ENCODE measurements around the gene TMEM213. TPM values are rescaled to one million over a fixed set of nuclear protein-coding genes. Genes with fewer than 3 reads are reported as not detected.

TMEM213 gene
- total and polyA plus RNA-seq, 2 of the 8 experiments (the other 6 are each of a cell fraction or from before 2014, with no cell fraction given), result 0.21 to 0.67 TPM

- H3K14ac ChIP-seq (ENCODE audit: insufficient read length), result no peak overlapping the region
- no peak overlapping the region for H2BK15ac ChIP-seq (ENCODE audit: low read length)
- no peak overlapping the region for H4K8ac ChIP-seq (ENCODE audit: extremely low read depth, insufficient read depth, low read length)
- H4K5ac ChIP-seq (ENCODE audit: insufficient read length, low read depth, low read length), result no peak overlapping the region
- H3K4me3 ChIP-seq (ENCODE audit: extremely low read depth in 1 of 4, insufficient read depth in 2 of 4, low read depth in 3 of 4, low read length in 4 of 4), result no peak overlapping the region
- DNase-seq (ENCODE audit: low read depth in 1 of 2, low spot score in 2 of 2) (no peak), FAIRE-seq (no peak)
- H3K4ac ChIP-seq (replicated peaks; ENCODE audit: insufficient read length, low read depth, low read length), result no peak overlapping the region
- H3K27ac ChIP-seq (ENCODE audit: low read depth, low read length), result no peak overlapping the region
- CTCF ChIA-PET (ENCODE audit: partially characterized antibody), result no interaction called here
- no peak overlapping the region for H2BK12ac ChIP-seq (ENCODE audit: low read depth, low read length)
- no peaks in the 10 kb centered on the region for H3K79me1 ChIP-seq (ENCODE audit: low read depth, low read length)
- no peaks in the 10 kb centered on the region for H3K23me2 ChIP-seq (ENCODE audit: low read depth, low read length)
- no peak overlapping the region for H3K9ac ChIP-seq (replicated peaks in 1 of 4; ENCODE audit: extremely low read depth in 1 of 4, low read depth in 3 of 4, low read length in 3 of 4)
- no peak overlapping the region for H2BK120ac ChIP-seq (replicated peaks; ENCODE audit: low read depth, low read length)
- H3K27me3 ChIP-seq (replicated peaks in 1 of 4; ENCODE audit: control insufficient read depth in 3 of 4, extremely low read depth in 1 of 4, insufficient read depth in 3 of 4, low read length in 3 of 4), result no peaks in the 10 kb centered on the region
- H4K20me1 ChIP-seq (replicated peaks in 1 of 2; ENCODE audit: control insufficient read depth in 1 of 2, insufficient read depth in 2 of 2, low read length in 2 of 2), result no peaks in the 10 kb centered on the region
- no peak overlapping the region for H3K18ac ChIP-seq (ENCODE audit: extremely low read depth, low read length)
- WGBS, 2 experiments (ENCODE audit: extremely low coverage in 1 of 2, insufficient coverage in 1 of 2, insufficient read length in 1 of 2, insufficient replicate concordance in 2 of 2, low coverage in 1 of 2, low lambda C conversion rate in 2 of 2, missing lambda C conversion rate in 1 of 2), result 98% methylated on average over 2 of the region's 2 CpGs; no CpG with 5 or more reads in 1 of the 2 experiments
- H3K4me2 ChIP-seq (ENCODE audit: insufficient read depth in 1 of 2, low read depth in 2 of 2, low read length in 2 of 2), result no peak overlapping the region
- H2BK20ac ChIP-seq (ENCODE audit: low read length), result no peak overlapping the region
- H3K56ac ChIP-seq (replicated peaks; ENCODE audit: insufficient read length, low read depth, low read length), result no peak overlapping the region
- no peak overlapping the region for H3K23ac ChIP-seq (ENCODE audit: insufficient read length)
- POLR2A ChIA-PET (ENCODE audit: partially characterized antibody), result interaction anchor here (0.7 kb wide), 1 partner anchor 71 kb away, joined by 3 read pairs; no protein-coding TSS in a partner anchor
- no peak overlapping the region for H2AFZ ChIP-seq (ENCODE audit: low read length)
- no peak overlapping the region for H2AK5ac ChIP-seq (ENCODE audit: low read depth, low read length)
- no peaks in the 10 kb centered on the region for H3K79me2 ChIP-seq (ENCODE audit: control insufficient read depth in 1 of 2, insufficient read depth in 2 of 2, low read length in 2 of 2)
- no peaks in the 10 kb centered on the region for H3K4me1 ChIP-seq (replicated peaks in 1 of 4; ENCODE audit: control insufficient read depth in 3 of 4, insufficient read depth in 4 of 4, low read length in 3 of 4)
- no peaks in the 10 kb centered on the region for H3K36me3 ChIP-seq (ENCODE audit: control insufficient read depth in 2 of 4, insufficient read depth in 4 of 4, low read length in 3 of 4)
- no peaks in the 10 kb centered on the region for H3K9me3 ChIP-seq (ENCODE audit: insufficient read depth in 2 of 2, low read depth in 1 of 2, low read length in 1 of 2)
- H2BK5ac ChIP-seq (ENCODE audit: low read depth, low read length), result no peak overlapping the region
- H4K91ac ChIP-seq (replicated peaks; ENCODE audit: insufficient read length, low read length), result no peak overlapping the region
- TF ChIP-seq CBX8 (IDR thresholded peaks at IDR 0.05; ENCODE audit: borderline replicate concordance, low read depth, low read length) (no peak), SRF (IDR thresholded peaks at IDR 0.05; ENCODE audit: low read depth, low read length) (no peak), ATF3 (IDR thresholded peaks at IDR 0.05; ENCODE audit: insufficient read depth, low read depth, low read length) (no peak), SIN3A (conservative IDR thresholded peaks at IDR 0.05 in 1 of 2, IDR thresholded peaks at IDR 0.05 in 1 of 2; ENCODE audit: low read depth in 1 of 2, low read length in 2 of 2) (no peak), JUN (IDR thresholded peaks at IDR 0.05; ENCODE audit: low read depth, low read length) (no peak), SP4 (IDR thresholded peaks at IDR 0.05; ENCODE audit: low read length) (no peak), ZNF274 (IDR thresholded peaks at IDR 0.05; ENCODE audit: borderline replicate concordance, extremely low read depth, low read length) (no peak), SIX5 (IDR thresholded peaks at IDR 0.05; ENCODE audit: low read depth, low read length) (no peak), RFX5 (IDR thresholded peaks at IDR 0.05; ENCODE audit: borderline replicate concordance, low read depth, low read length) (no peak), TAF7 (optimal IDR thresholded peaks at IDR 0.05; ENCODE audit: borderline replicate concordance, low read depth, low read length) (no peak), MAX (IDR thresholded peaks at IDR 0.05) (no peak), CBX5 (IDR thresholded peaks at IDR 0.05; ENCODE audit: low read depth, low read length) (no peak), SP1 (IDR thresholded peaks at IDR 0.05; ENCODE audit: low read depth, low read length) (no peak), POU5F1 (IDR thresholded peaks at IDR 0.05; ENCODE audit: low read depth, low read length) (no peak), KDM5A (IDR thresholded peaks at IDR 0.05; ENCODE audit: low read length) (no peak)
Measured at GRCh38 chr7:138828302-138828701, 30.5 kb downstream of the TMEM213 start.

Data from H1 (cell line).